ENCODE measurements around the gene ZNF524. TPM values are rescaled to one million over a fixed set of nuclear protein-coding genes. Genes with fewer than 3 reads are reported as not detected.

ZNF524 gene
- total RNA-seq, 2 donors from 2014 or later: 29.7 to 45.4 TPM

DNA sequence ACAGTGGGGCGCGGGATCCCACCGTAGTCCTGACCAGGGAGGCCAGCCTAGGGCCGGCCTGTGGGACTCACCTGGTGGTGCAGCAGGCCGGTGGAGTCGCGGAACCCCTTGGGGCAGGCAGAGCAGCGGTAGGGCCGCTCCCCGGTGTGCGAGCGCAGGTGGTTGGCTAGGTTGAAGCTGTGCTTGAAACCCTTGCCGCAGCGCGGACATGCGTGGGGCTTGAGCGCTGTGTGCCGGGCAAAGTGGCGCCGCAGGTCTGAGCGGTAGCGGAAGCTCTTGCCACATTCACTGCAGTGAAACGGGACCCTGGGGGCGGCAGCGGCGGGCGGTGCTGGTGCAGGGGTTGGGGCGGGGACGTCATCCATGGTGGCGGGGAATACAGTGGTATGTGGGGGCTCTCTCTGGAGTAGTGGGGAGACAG, 2.6 kb upstream of the ZNF524 start:
- intact Hi-C loops (cut with DNase I): no loop called here
- H3K4me3 ChIP-seq: no peak overlapping the region
- no peaks in the 10 kb centered on the region for H3K9me3 ChIP-seq
- no peaks in the 10 kb centered on the region for H3K27me3 ChIP-seq
- H3K27ac ChIP-seq: no peak overlapping the region
- DNase-seq: no peak
- peaks cover 0 to 5% of the 10 kb centered on the region in 2 donors for H3K36me3 ChIP-seq (replicated peaks in 1 of 2; ENCODE audit: insufficient read depth in 1 of 2, low read depth in 2 of 2)
- WGBS, 2 donors: 96% methylated on average over 26 to 29 of the region's 30 CpGs
- no peak for ATAC-seq
- TF ChIP-seq POLR2A (IDR thresholded peaks at IDR 0.05): no peak
- TF ChIP-seq, protein P1, sequence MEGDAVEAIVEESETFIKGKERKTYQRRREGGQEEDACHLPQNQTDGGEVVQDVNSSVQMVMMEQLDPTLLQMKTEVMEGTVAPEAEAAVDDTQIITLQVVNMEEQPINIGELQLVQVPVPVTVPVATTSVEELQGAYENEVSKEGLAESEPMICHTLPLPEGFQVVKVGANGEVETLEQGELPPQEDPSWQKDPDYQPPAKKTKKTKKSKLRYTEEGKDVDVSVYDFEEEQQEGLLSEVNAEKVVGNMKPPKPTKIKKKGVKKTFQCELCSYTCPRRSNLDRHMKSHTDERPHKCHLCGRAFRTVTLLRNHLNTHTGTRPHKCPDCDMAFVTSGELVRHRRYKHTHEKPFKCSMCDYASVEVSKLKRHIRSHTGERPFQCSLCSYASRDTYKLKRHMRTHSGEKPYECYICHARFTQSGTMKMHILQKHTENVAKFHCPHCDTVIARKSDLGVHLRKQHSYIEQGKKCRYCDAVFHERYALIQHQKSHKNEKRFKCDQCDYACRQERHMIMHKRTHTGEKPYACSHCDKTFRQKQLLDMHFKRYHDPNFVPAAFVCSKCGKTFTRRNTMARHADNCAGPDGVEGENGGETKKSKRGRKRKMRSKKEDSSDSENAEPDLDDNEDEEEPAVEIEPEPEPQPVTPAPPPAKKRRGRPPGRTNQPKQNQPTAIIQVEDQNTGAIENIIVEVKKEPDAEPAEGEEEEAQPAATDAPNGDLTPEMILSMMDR (IDR thresholded peaks at IDR 0.05): no peak
- H3K4me1 ChIP-seq: peaks cover 17% of the 10 kb centered on the region

DNA sequence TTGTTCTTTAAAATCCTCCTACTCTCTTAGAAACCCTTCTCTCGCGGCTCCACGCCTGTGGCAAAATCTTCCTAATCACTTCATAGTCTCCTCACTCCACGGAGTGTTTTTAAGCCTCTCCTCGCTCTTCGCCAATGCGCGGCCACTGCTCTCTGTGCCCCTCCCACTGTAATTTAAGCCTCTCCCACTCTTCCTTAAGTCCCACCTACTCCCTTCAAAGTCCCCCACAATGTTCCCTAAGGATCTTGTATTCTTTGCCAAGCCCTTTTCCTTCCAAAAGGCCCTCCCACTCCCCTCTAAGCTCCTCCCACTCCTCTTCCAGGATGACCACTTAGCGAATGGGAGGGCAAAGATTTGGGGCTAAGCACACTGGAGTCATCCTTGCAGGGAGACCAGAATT, 2.1 kb upstream of the ZNF524 start:
- 87 to 88% methylated on average over 9 of the region's 9 CpGs for WGBS, 2 donors
- DNase-seq (no peak), ATAC-seq (no peak)
- peak overlapping the region in 1 of 4 donors; percentile 97 for H3K27ac ChIP-seq
- intact Hi-C loops (cut with DNase I): no loop called here
- peaks cover 0 to 5% of the 10 kb centered on the region in 2 donors for H3K36me3 ChIP-seq (replicated peaks in 1 of 2; ENCODE audit: insufficient read depth in 1 of 2, low read depth in 2 of 2)
- H3K4me1 ChIP-seq: peaks cover 17% of the 10 kb centered on the region
- TF ChIP-seq POLR2A (IDR thresholded peaks at IDR 0.05): no peak
- TF ChIP-seq, protein P1 (IDR thresholded peaks at IDR 0.05): no peak
- no peaks in the 10 kb centered on the region for H3K27me3 ChIP-seq
- no peak overlapping the region for H3K4me3 ChIP-seq
- H3K9me3 ChIP-seq: no peaks in the 10 kb centered on the region

DNA sequence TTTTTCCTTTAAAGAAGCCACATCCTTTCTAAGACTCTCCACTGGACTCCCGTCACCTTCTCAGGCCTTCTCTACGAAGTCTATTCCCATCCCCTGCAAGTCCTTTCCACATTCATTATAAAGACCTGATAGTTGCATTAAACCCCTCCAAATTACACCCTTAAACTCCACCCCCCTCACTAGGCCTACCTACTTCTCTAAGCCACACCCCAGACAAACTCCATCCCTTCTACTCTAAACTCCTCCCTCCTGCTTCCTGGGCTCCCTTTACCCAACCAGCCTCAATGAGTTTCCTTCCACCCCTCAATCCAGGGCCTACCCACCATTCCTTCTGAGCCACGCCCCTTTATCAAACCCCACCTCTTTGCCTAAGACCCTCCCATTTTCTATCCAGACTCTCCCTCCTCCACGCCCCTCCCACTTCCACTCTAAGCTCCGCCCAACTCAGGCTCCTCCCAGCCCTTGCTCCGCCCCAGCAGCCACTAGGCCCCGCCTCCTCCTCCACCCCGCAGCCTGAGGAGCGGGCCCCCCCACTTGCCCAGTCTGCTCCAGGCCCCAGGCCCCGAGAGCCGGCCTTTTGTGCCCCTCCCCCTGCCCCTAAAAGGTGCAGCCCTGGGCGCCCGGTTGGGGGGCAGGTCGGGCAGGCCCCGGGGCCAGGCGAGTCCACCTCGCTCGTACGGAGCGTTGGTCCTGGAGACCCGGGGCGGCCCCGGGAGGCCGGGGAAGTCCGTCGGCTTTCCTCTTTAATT, 1.2 kb upstream of the ZNF524 start:
- WGBS, 2 donors: 5 to 9% methylated on average over 24 to 26 of the region's 26 CpGs
- Histone ChIP-seq H3K4me1 (peaks cover 17% of the 10 kb centered on the region), H3K27ac (peak overlapping the region; percentile 90 to 98 (median 94)), H3K27me3 (no peaks in the 10 kb centered on the region), H3K36me3 (replicated peaks in 1 of 2; ENCODE audit: insufficient read depth in 1 of 2, low read depth in 2 of 2) (peaks cover 0 to 5% of the 10 kb centered on the region in 2 donors), H3K4me3 (peak overlapping the region; percentile 86 to 88), H3K9me3 (no peaks in the 10 kb centered on the region)
- ATAC-seq (peak; percentile 62), DNase-seq (peak; percentile 89 to 92 (median 91))
- TF ChIP-seq, protein P1 (IDR thresholded peaks at IDR 0.05): no peak
- TF ChIP-seq POLR2A (IDR thresholded peaks at IDR 0.05): peak in 2 of 3 donors; percentile 51 to 53
- intact Hi-C loops (cut with DNase I): no loop called here

DNA sequence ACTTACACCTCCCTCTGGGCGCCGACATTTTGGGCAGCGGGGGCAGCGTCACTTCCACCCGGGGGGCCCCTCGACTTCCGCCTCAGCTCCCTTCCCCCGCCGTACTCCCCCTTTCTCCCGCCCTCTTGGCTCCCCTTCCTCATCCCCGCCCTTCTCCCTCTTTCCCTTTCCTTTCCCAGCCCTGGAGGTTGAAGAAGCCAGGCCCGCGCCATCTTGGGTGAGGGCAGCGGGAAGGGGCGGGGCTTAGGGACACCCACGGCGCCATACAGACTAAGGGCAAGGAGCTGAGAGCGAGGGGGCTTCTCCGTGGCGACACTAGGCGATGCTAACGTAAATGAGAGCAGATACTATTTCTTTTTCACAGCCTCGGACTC, 633 bp upstream of the ZNF524 start, which contains the start of gene FIZ1:
Gene FIZ1 (minus strand): TSS at position 50 of the 374 bp plus-strand sequence. CDS start 1,652 bp downstream, outside the sequence.
- peak within 1 kb of the TSS; percentile 86 to 88 for H3K4me3 ChIP-seq
- no peaks in the 10 kb centered on the region for H3K9me3 ChIP-seq
- peak; percentile 98 to 99 (median 98) for DNase-seq
- H3K36me3 ChIP-seq (replicated peaks in 1 of 2; ENCODE audit: insufficient read depth in 1 of 2, low read depth in 2 of 2): peaks cover 0 to 5% of the 10 kb centered on the region in 2 donors
- TF ChIP-seq, protein P1 (IDR thresholded peaks at IDR 0.05): no peak
- peak in 1 of 3 donors; percentile 44 for TF ChIP-seq POLR2A (IDR thresholded peaks at IDR 0.05)
- no peaks in the 10 kb centered on the region for H3K27me3 ChIP-seq
- intact Hi-C loops (cut with DNase I): no loop called here
- peak within 1 kb of the TSS; percentile 90 to 98 (median 94) for H3K27ac ChIP-seq
- peaks cover 23% of the 10 kb centered on the region for H3K4me1 ChIP-seq
- 0% methylated on average over 22 to 23 of the region's 23 CpGs for WGBS, 2 donors
- peak; percentile 88 for ATAC-seq

All from body of pancreas (tissue), 4 donors.